Measurements from ENCODE around the gene MMUT.
A peak's percentile ranks its signal among the peaks of the same experiment; 100 is the strongest.
"Not testable (repeated sequence)": the region's sequence is repeated elsewhere in the genome, so short reads cannot be mapped to it uniquely, and the experiment has no call there.

Gene MMUT

GRCh38 chr6:49430187-49430586 is 32.9 kb downstream of the MMUT start:
- TF ChIP-seq POLR2AphosphoS5 (IDR thresholded peaks at IDR 0.05; ENCODE audit: low read depth, low read length) (no peak), POU2F2 (IDR thresholded peaks at IDR 0.05; ENCODE audit: low read depth, low read length) (no peak), SPI1 (IDR thresholded peaks at IDR 0.05; ENCODE audit: low read depth, low read length) (no peak), TAF1 (IDR thresholded peaks at IDR 0.05; ENCODE audit: low read depth, low read length) (no peak), PAX5 (IDR thresholded peaks at IDR 0.05; ENCODE audit: insufficient read depth, low read length, severe bottlenecking) (no peak)
- no peak for FAIRE-seq
- DNase-seq (ENCODE audit: insufficient read length, low spot score): no peak

DNA sequence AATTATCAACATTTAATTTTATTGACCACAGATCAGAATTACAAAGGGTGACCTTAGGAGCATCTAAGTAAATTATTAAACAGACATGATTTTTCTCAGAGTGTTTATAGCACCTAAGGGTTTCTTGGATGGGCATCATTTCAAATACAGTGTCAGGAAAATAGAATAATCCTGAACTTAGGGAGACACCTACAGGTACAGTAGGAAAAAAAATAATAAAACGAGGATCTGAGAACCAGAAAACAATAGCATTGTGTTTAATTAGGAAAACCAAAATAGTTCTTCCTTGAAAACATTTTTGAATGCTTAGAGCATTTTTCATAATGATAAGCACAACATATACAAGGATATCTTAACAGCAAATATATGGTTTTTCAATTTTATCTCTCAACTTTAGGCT is 39.2 kb downstream of the MMUT start:
- FAIRE-seq: no peak
- DNase-seq (ENCODE audit: insufficient read length, low spot score): no peak
- TF ChIP-seq POLR2AphosphoS5 (IDR thresholded peaks at IDR 0.05; ENCODE audit: low read depth, low read length) (no peak), POLR2A (IDR thresholded peaks at IDR 0.05; ENCODE audit: low read depth, low read length) (no peak), PAX5 (IDR thresholded peaks at IDR 0.05; ENCODE audit: insufficient read depth, low read length, severe bottlenecking) (no peak), SPI1 (IDR thresholded peaks at IDR 0.05; ENCODE audit: low read depth, low read length) (no peak), TAF1 (IDR thresholded peaks at IDR 0.05; ENCODE audit: low read depth, low read length) (no peak), POU2F2 (IDR thresholded peaks at IDR 0.05; ENCODE audit: low read depth, low read length) (no peak)

DNA sequence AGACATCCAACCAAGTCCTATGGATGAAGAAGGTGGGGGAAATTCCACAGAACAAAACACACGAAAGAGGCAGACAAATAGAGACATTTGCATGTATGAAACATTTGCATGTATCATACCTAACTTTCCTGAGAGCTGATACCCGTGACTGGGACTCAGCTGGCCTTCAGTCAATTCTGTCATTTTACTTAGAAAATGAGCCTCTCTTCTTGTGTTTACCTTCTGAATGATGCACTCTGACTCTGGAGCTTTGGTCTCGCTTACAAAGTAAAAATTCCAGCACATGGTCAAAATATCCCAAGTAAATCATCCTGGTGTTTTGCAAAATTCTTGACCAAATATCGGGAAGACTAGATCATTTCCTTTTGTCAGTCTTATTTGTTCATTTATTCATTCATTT is 46.9 kb downstream of the MMUT start:
- no peak for FAIRE-seq
- TF ChIP-seq TAF1 (IDR thresholded peaks at IDR 0.05; ENCODE audit: low read depth, low read length): no peak
- no peak for TF ChIP-seq POU2F2 (IDR thresholded peaks at IDR 0.05; ENCODE audit: low read depth, low read length)
- TF ChIP-seq PAX5 (IDR thresholded peaks at IDR 0.05; ENCODE audit: insufficient read depth, low read length, severe bottlenecking): no peak
- no peak for TF ChIP-seq POLR2A (IDR thresholded peaks at IDR 0.05; ENCODE audit: low read depth, low read length)
- TF ChIP-seq POLR2AphosphoS5 (IDR thresholded peaks at IDR 0.05; ENCODE audit: low read depth, low read length): no peak
- no peak for TF ChIP-seq SPI1 (IDR thresholded peaks at IDR 0.05; ENCODE audit: low read depth, low read length)

GRCh38 chr6:49415358-49415757 is 47.7 kb downstream of the MMUT start:
- FAIRE-seq: no peak
- no peak for DNase-seq (ENCODE audit: insufficient read length, low spot score)
- no peak for TF ChIP-seq PAX5 (IDR thresholded peaks at IDR 0.05; ENCODE audit: insufficient read depth, low read length, severe bottlenecking)
- TF ChIP-seq POLR2A (IDR thresholded peaks at IDR 0.05; ENCODE audit: low read depth, low read length): no peak
- TF ChIP-seq SPI1 (IDR thresholded peaks at IDR 0.05; ENCODE audit: low read depth, low read length): no peak
- TF ChIP-seq POLR2AphosphoS5 (IDR thresholded peaks at IDR 0.05; ENCODE audit: low read depth, low read length): no peak
- TF ChIP-seq TAF1 (IDR thresholded peaks at IDR 0.05; ENCODE audit: low read depth, low read length): no peak
- no peak for TF ChIP-seq POU2F2 (IDR thresholded peaks at IDR 0.05; ENCODE audit: low read depth, low read length)

More for the DNA sequence above, 46.9 kb downstream of the MMUT start:
- DNase-seq (ENCODE audit: insufficient read length, low spot score): no peak

GRCh38 chr6:49410564-49410963 is 52.5 kb downstream of the MMUT start:
- FAIRE-seq (no peak), DNase-seq (ENCODE audit: insufficient read length, low spot score) (no peak)
- no peak for TF ChIP-seq TAF1 (IDR thresholded peaks at IDR 0.05; ENCODE audit: low read depth, low read length)
- TF ChIP-seq SPI1 (IDR thresholded peaks at IDR 0.05; ENCODE audit: low read depth, low read length): no peak
- TF ChIP-seq POU2F2 (IDR thresholded peaks at IDR 0.05; ENCODE audit: low read depth, low read length): no peak
- TF ChIP-seq POLR2A (IDR thresholded peaks at IDR 0.05; ENCODE audit: low read depth, low read length): no peak
- no peak for TF ChIP-seq POLR2AphosphoS5 (IDR thresholded peaks at IDR 0.05; ENCODE audit: low read depth, low read length)

DNA sequence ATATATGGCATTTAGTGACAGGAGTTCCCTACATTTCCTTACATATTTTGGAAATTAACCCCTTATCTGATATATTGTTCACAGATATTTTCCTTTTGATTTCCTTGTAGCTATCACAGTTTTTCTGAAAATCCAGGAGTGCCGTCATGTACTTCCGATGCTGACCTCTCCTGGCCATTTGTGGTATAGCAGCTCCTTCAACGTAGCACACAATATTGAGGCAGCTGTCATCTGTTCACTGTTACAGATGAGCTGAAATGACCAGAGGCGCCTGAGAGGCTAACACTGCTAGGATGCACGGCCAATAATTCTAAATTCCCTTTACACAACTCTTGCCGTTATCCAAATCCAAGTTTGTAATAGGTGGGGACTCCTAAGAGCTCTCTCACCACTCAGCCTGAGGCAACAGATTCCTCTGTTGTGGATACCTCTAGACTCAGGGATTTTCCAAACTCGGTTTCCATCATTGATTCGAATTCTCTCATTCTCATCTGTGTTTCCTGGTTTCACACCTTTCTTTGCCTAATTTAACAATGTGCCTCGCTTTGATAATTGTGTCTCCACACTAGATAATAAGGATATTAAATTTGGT is 53.0 kb downstream of the MMUT start:
- FAIRE-seq (peak; percentile 66), DNase-seq (ENCODE audit: insufficient read length, low spot score) (peak; percentile 2)
- TF ChIP-seq POLR2A (IDR thresholded peaks at IDR 0.05; ENCODE audit: low read depth, low read length): no peak
- TF ChIP-seq TAF1 (IDR thresholded peaks at IDR 0.05; ENCODE audit: low read depth, low read length): no peak
- TF ChIP-seq POU2F2 (IDR thresholded peaks at IDR 0.05; ENCODE audit: low read depth, low read length): no peak
- no peak for TF ChIP-seq POLR2AphosphoS5 (IDR thresholded peaks at IDR 0.05; ENCODE audit: low read depth, low read length)
- no peak for TF ChIP-seq PAX5 (IDR thresholded peaks at IDR 0.05; ENCODE audit: insufficient read depth, low read length, severe bottlenecking)
- no peak for TF ChIP-seq SPI1 (IDR thresholded peaks at IDR 0.05; ENCODE audit: low read depth, low read length)

DNA sequence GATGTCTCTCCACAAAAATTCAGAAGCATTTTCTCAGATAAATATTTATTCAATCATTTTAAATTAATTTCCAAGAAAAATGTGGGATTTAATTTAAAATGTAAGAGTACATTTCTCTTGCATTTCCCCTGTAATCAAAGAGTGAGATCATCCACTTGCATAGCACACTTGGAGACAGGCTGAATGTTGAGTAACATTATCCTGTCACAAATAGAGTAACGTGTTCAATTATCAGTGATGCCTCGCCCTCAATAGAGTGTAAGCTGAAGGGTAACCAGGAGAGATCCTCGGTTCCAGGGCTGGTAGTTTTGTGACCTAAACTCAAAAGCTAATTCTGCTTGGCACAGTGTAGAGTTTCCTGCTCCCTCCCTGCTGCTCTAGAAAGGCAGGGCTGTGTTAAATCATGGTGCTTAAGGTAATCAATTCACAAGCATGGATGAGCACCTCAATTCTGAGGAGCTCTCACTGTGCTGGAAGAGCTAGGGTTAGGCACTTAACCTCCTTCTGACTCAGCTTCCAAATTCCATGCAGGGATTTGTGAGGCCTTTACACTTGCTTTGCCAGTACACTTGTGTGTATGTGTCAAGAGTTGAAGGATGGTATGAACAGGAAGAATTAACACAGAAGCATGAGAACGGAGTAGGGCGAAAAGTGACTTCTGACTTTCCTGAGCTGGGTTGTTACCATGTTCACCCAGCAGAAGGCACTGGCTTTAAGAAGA is 56.6 kb downstream of the MMUT start:
- DNase-seq (ENCODE audit: insufficient read length, low spot score) (no peak), FAIRE-seq (no peak)
- TF ChIP-seq PAX5 (IDR thresholded peaks at IDR 0.05; ENCODE audit: insufficient read depth, low read length, severe bottlenecking) (no peak), POLR2A (IDR thresholded peaks at IDR 0.05; ENCODE audit: low read depth, low read length) (no peak), SPI1 (IDR thresholded peaks at IDR 0.05; ENCODE audit: low read depth, low read length) (no peak), TAF1 (IDR thresholded peaks at IDR 0.05; ENCODE audit: low read depth, low read length) (no peak), POLR2AphosphoS5 (IDR thresholded peaks at IDR 0.05; ENCODE audit: low read depth, low read length) (no peak), POU2F2 (IDR thresholded peaks at IDR 0.05; ENCODE audit: low read depth, low read length) (no peak)

GRCh38 chr6:49401063-49401462 is 62.0 kb downstream of the MMUT start:
- DNase-seq (ENCODE audit: insufficient read length, low spot score): no peak
- no peak for FAIRE-seq

DNA sequence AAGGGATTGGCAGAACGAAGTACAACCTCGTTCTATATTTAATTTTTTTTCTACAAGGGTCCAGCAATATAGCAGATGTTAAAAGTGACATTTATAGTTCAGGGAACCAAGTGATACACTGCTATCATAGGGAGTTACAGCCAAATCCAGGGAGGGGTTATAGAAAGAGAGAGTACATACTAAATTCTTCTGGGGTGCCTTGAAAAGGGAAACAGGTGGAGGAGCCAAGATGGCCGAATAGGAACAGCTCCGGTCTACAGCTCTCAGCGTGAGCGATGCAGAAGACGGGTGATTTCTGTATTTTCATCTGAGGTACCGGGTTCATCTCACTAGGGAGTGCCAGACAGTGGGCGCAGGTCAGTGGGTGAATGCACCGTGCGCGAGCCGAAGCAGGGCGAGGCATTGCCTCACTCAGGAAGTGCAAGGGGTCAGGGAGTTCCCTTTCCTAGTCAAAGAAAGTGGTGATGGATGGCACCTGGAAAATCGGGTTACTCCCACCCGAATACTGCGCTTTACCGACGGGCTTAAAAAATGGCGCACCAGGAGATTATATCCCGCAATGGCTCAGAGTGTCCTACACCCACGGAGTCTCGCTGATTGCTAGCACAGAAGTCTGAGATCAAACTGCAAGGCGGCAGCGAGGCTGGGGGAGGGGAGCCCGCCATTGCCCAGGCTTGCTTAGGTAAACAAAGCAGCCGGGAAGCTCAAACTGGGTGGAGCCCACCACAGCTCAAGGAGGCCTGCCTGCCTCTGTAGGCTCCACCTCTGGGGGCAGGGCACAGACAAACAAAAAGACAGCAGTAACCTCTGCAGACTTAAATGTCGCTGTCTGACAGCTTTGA is 76.2 kb downstream of the MMUT start:
- not testable (repeated sequence) for FAIRE-seq; DNase-seq (ENCODE audit: insufficient read length, low spot score)

More at GRCh38 chr6:49401063-49401462, 62.0 kb downstream of the MMUT start:
- TF ChIP-seq PAX5 (IDR thresholded peaks at IDR 0.05; ENCODE audit: insufficient read depth, low read length, severe bottlenecking) (no peak), POU2F2 (IDR thresholded peaks at IDR 0.05; ENCODE audit: low read depth, low read length) (no peak), POLR2A (IDR thresholded peaks at IDR 0.05; ENCODE audit: low read depth, low read length) (no peak), POLR2AphosphoS5 (IDR thresholded peaks at IDR 0.05; ENCODE audit: low read depth, low read length) (no peak), TAF1 (IDR thresholded peaks at IDR 0.05; ENCODE audit: low read depth, low read length) (no peak), SPI1 (IDR thresholded peaks at IDR 0.05; ENCODE audit: low read depth, low read length) (no peak)

Data from GM12891 (cell line).